Keratinocyte (primary cell): ENCODE data around the gene DPH6. TPM values are rescaled to one million over a fixed set of nuclear protein-coding genes. Genes with fewer than 3 reads are reported as not detected.
"Not testable (repeated sequence)": the region's sequence is repeated elsewhere in the genome, so short reads cannot be mapped to it uniquely, and the experiment has no call there.

Experiments
- DNase-seq: peaks from one replicate; pipeline ENCODE4 v3.0.0-alpha.2; 2011; ENCODE audit warnings: low read depth, missing footprints, low spot score
- FAIRE-seq: peaks from 2 replicates; lab custom pipeline; 2011; peaks lifted over from hg19 to GRCh38; lab: Jason Lieb, UNC
- H2AFZ ChIP-seq: 2 replicates; pipeline ENCODE4 v1.6.0; 2012; ENCODE audit warnings: low read length, control low read depth, inconsistent platforms; ENCODE audit not compliant: control insufficient read depth
- H3K27ac ChIP-seq: 2 replicates; pipeline ENCODE4 v1.5.1; 2011; ENCODE audit warnings: low read length; ENCODE audit not compliant: control insufficient read depth, insufficient read depth
- H3K27me3 ChIP-seq: 3 replicates; pipeline ENCODE4 v1.6.0; 2011; ENCODE audit warnings: low read length; ENCODE audit not compliant: control insufficient read depth, insufficient read depth; ENCODE audit errors: extremely low read depth
- H3K36me3 ChIP-seq, 2 experiments: 2 replicates in 1 of 2; 3 replicates in 1 of 2; pipeline ENCODE4 v1.5.1; 2011; ENCODE audit warnings: low read length in 2 of 2, mild to moderate bottlenecking in 1 of 2; ENCODE audit not compliant: control insufficient read depth in 2 of 2, insufficient read depth in 2 of 2; ENCODE audit errors: extremely low read depth in 1 of 2
- H3K4me1 ChIP-seq: 3 replicates; pipeline ENCODE4 v1.5.1; 2011; ENCODE audit warnings: low read length; ENCODE audit not compliant: control insufficient read depth, insufficient read depth; ENCODE audit errors: extremely low read depth
- H3K4me2 ChIP-seq: 3 replicates; pipeline ENCODE4 v1.6.0; 2011; ENCODE audit warnings: low read depth, low read length; ENCODE audit not compliant: control insufficient read depth, insufficient read depth; ENCODE audit errors: extremely low read depth
- H3K4me3 ChIP-seq, 3 experiments: fragments of 200-600 bp in 1 of 3; sonication (generic) in 1 of 3; 2 replicates in 2 of 3; 3 replicates in 1 of 3; pipeline ENCODE4 v1.5.1; 2011 to 2016; ENCODE audit warnings: low read length in 3 of 3, mild to moderate bottlenecking in 3 of 3, control low read depth in 2 of 3, inconsistent platforms in 1 of 3, low read depth in 1 of 3, mixed read lengths in 1 of 3, mixed run types in 1 of 3, moderate library complexity in 1 of 3; ENCODE audit not compliant: control insufficient read depth in 2 of 3, insufficient read depth in 2 of 3; ENCODE audit errors: extremely low read depth in 1 of 3
- H3K79me2 ChIP-seq: 2 replicates; pipeline ENCODE4 v1.6.0; 2012; ENCODE audit warnings: low read length; ENCODE audit not compliant: control insufficient read depth, insufficient read depth
- H3K9ac ChIP-seq: 3 replicates; pipeline ENCODE4 v1.6.0; 2011; ENCODE audit warnings: low read length; ENCODE audit not compliant: control insufficient read depth, insufficient read depth; ENCODE audit errors: extremely low read depth
- H3K9me1 ChIP-seq: 3 replicates; pipeline ENCODE4 v1.6.0; 2011; ENCODE audit warnings: low read length; ENCODE audit not compliant: control insufficient read depth, insufficient read depth; ENCODE audit errors: extremely low read depth
- H3K9me3 ChIP-seq: 2 replicates; pipeline ENCODE4 v1.5.1; 2012; ENCODE audit warnings: low read depth, low read length; ENCODE audit not compliant: control insufficient read depth
- H4K20me1 ChIP-seq: 3 replicates; pipeline ENCODE4 v1.6.0; 2011; ENCODE audit warnings: low read length; ENCODE audit not compliant: control insufficient read depth, insufficient read depth; ENCODE audit errors: extremely low read depth
- EZH2 ChIP-seq: IDR thresholded peaks from one replicate; pipeline ENCODE4 v1.6.1; 2012; ENCODE audit warnings: inconsistent platforms, mild to moderate bottlenecking, low read length, moderate library complexity
- dilution Hi-C: fragments of 300-500 bp; cut with MboI; formaldehyde crosslinking; loops from one replicate; pipeline ENCODE4 v1.7.0; 2020; ENCODE audit warnings: low sequenced_read_pairs; ENCODE audit not compliant: extremely low pct_ligation_motif_present
- polyA plus RNA-seq, 5 experiments: library from polyadenylated mRNA; depleted of rRNA in 3 of 5; stranded (reverse) in 3 of 5; stranded (forward) in 1 of 5; unstranded in 1 of 5; fragments of >200 nt; gene quantifications; 1 replicate in 1 of 5; 2 replicates in 3 of 5; 3 replicates in 1 of 5; pipeline versions ENCODE4 v1.2.1 to v1.2.3, GENCODE V29; 2011 to 2012; ENCODE audit warnings: missing spikeins in 2 of 5, low read depth in 1 of 5, low replicate concordance in 1 of 5
- TF ChIP-seq, protein P1 (sequence below), 3 experiments: IDR thresholded peaks in 1 of 3; conservative IDR thresholded peaks in 1 of 3; optimal IDR thresholded peaks in 1 of 3; 2 replicates in 2 of 3; 3 replicates in 1 of 3; pipeline versions ENCODE3 to v1.5.1; 2011; ENCODE audit warnings: low read length in 3 of 3, mild to moderate bottlenecking in 3 of 3, moderate library complexity in 2 of 3, control low read depth in 1 of 3, inconsistent platforms in 1 of 3; ENCODE audit not compliant: insufficient read depth in 2 of 3; ENCODE audit errors: extremely low read depth in 1 of 3

DPH6 gene
- polyA plus RNA-seq, 1 donor (not counting 4 experiments of a cell fraction or from before 2014, with no cell fraction given) = 13.6 TPM

DNA sequence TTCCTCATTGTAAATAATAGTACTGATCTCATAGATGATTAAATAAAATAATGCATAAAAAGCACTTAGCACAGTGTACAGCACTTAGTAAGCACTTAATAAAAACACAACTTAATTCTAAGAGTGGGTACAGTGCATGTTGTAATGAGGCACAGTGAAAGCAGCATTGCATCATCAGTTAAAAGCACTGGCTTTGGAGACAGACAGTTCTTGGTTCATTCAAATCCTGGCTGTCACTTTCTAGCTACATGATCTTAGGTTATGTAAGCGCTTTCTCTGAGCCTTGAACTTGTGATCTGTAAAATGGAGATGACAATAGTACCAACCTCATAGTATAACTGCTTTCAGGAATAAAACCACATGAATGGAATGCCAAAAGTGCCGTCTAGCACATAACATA lies 151.5 kb downstream of the DPH6 start:
- DNase-seq = no peak
- Histone ChIP-seq H3K9me3 (no peaks in the 10 kb centered on the region), H3K9me1 (no peaks in the 10 kb centered on the region), H3K36me3 (no peaks in the 10 kb centered on the region), H3K79me2 (no peaks in the 10 kb centered on the region), H3K9ac (no peak overlapping the region), H3K27ac (no peak overlapping the region), H3K27me3 (no peaks in the 10 kb centered on the region), H3K4me1 (no peaks in the 10 kb centered on the region), H4K20me1 (no peaks in the 10 kb centered on the region), H2AFZ (no peak overlapping the region), H3K4me2 (no peak overlapping the region), H3K4me3 (no peak overlapping the region)
- FAIRE-seq = no peak
- TF ChIP-seq, protein P1, sequence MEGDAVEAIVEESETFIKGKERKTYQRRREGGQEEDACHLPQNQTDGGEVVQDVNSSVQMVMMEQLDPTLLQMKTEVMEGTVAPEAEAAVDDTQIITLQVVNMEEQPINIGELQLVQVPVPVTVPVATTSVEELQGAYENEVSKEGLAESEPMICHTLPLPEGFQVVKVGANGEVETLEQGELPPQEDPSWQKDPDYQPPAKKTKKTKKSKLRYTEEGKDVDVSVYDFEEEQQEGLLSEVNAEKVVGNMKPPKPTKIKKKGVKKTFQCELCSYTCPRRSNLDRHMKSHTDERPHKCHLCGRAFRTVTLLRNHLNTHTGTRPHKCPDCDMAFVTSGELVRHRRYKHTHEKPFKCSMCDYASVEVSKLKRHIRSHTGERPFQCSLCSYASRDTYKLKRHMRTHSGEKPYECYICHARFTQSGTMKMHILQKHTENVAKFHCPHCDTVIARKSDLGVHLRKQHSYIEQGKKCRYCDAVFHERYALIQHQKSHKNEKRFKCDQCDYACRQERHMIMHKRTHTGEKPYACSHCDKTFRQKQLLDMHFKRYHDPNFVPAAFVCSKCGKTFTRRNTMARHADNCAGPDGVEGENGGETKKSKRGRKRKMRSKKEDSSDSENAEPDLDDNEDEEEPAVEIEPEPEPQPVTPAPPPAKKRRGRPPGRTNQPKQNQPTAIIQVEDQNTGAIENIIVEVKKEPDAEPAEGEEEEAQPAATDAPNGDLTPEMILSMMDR (optimal IDR thresholded peaks at IDR 0.05 in 1 of 3, IDR thresholded peaks at IDR 0.05 in 1 of 3, conservative IDR thresholded peaks at IDR 0.05 in 1 of 3; ENCODE audit: extremely low read depth in 1 of 3, insufficient read depth in 2 of 3, low read length in 3 of 3) = no peak
- TF ChIP-seq EZH2 = no peak
- dilution Hi-C loops = no loop called here

- no peak for FAIRE-seq
- DNase-seq = no peak
- Histone ChIP-seq H3K79me2 (no peaks in the 10 kb centered on the region), H3K9ac (no peak overlapping the region), H3K4me1 (no peaks in the 10 kb centered on the region), H4K20me1 (no peaks in the 10 kb centered on the region), H3K9me1 (no peaks in the 10 kb centered on the region), H3K27ac (no peak overlapping the region), H3K4me3 (no peak overlapping the region), H3K36me3 (no peaks in the 10 kb centered on the region), H3K4me2 (no peak overlapping the region), H2AFZ (no peak overlapping the region), H3K27me3 (no peaks in the 10 kb centered on the region), H3K9me3 (no peaks in the 10 kb centered on the region)
- dilution Hi-C loops = no loop called here
- TF ChIP-seq, protein P1 (optimal IDR thresholded peaks at IDR 0.05 in 1 of 3, IDR thresholded peaks at IDR 0.05 in 1 of 3, conservative IDR thresholded peaks at IDR 0.05 in 1 of 3; ENCODE audit: extremely low read depth in 1 of 3, insufficient read depth in 2 of 3, low read length in 3 of 3) = no peak
- no peak for TF ChIP-seq EZH2
Measured at GRCh38 chr15:35393398-35393797, 152.6 kb downstream of the DPH6 start.

- H3K9ac ChIP-seq, dilution Hi-C loops, H3K9me1 ChIP-seq, H3K79me2 ChIP-seq, H3K27me3 ChIP-seq, H2AFZ ChIP-seq, H3K36me3 ChIP-seq, H3K4me2 ChIP-seq, H3K27ac ChIP-seq, FAIRE-seq, H3K4me3 ChIP-seq, DNase-seq, H3K4me1 ChIP-seq, H3K9me3 ChIP-seq, H4K20me1 ChIP-seq: not testable (repeated sequence)
Measured at GRCh38 chr15:35391408-35391984, 154.5 kb downstream of the DPH6 start.
